Caco-2 (cell line): Measurements from ENCODE around the gene ALG5. TPM values are rescaled to one million over a fixed set of nuclear protein-coding genes. Genes with fewer than 3 reads are reported as not detected.

ENCODE experiments used
- BruUV-seq: library from RNA; stranded (reverse); fragments of 400-500 nt; replicated peaks from 2 replicates; lab custom pipeline; 2021; lab: Mats Ljungman, UMichigan
- CTCF ChIA-PET: fragments of 300-600 bp; sonication (Branson Sonifier 250); formaldehyde crosslinking; loops from one replicate; lab custom pipeline; 2022; ENCODE audit warnings: antibody characterized with exemption; lab: Charles Lee
- POLR2A ChIA-PET: fragments of 300-600 bp; sonication (Branson Sonifier 250); formaldehyde crosslinking; loops from one replicate; lab custom pipeline; 2022; ENCODE audit warnings: antibody characterized with exemption; lab: Charles Lee
- DNase-seq, 2 experiments: peaks; one replicate each; pipeline versions ENCODE4 v3.0.0 to v3.0.0-alpha.2; 2020 to 2022
- H3K27me3 ChIP-seq: replicated peaks from 2 replicates; pipeline ENCODE4 v1.6.0; 2011; ENCODE audit warnings: low read length; ENCODE audit not compliant: control insufficient read depth, insufficient read depth
- H3K36me3 ChIP-seq: 2 replicates; pipeline ENCODE4 v1.5.1; 2011; ENCODE audit warnings: low read length; ENCODE audit not compliant: control insufficient read depth, insufficient read depth
- H3K4me1 ChIP-seq: fragments of 250-450 bp; sonication (Bioruptor Pico); 2 replicates; pipeline ENCODE4 v1.5.1; 2020; ENCODE audit warnings: mild to moderate bottlenecking
- H3K4me3 ChIP-seq: 2 replicates; pipeline ENCODE4 v1.5.1; 2011; ENCODE audit warnings: low read depth, mild to moderate bottlenecking, control low read depth, low read length
- H3K9me3 ChIP-seq: fragments of 250-450 bp; sonication (Bioruptor Pico); 2 replicates; pipeline ENCODE4 v1.5.1; 2020; ENCODE audit warnings: mild to moderate bottlenecking, moderate library complexity
- H3K27ac Mint-ChIP-seq: one replicate; pipeline ENCODE4 v1.8.0; 2022; ENCODE audit warnings: mixed read lengths; ENCODE audit not compliant: unreplicated experiment
- H3K27me3 Mint-ChIP-seq: one replicate; pipeline ENCODE4 v1.8.0; 2022; ENCODE audit warnings: mixed read lengths; ENCODE audit not compliant: insufficient read depth, unreplicated experiment
- H3K36me3 Mint-ChIP-seq: one replicate; pipeline ENCODE4 v1.8.0; 2022; ENCODE audit warnings: mild to moderate bottlenecking, mixed read lengths; ENCODE audit not compliant: insufficient read depth, unreplicated experiment
- H3K4me1 Mint-ChIP-seq: one replicate; pipeline ENCODE4 v1.8.0; 2022; ENCODE audit warnings: low read depth, mixed read lengths; ENCODE audit not compliant: unreplicated experiment
- H3K4me3 Mint-ChIP-seq: one replicate; pipeline ENCODE4 v1.8.0; 2022; ENCODE audit warnings: mild to moderate bottlenecking, moderate library complexity, mixed read lengths; ENCODE audit not compliant: unreplicated experiment
- H3K9me3 Mint-ChIP-seq: one replicate; pipeline ENCODE4 v1.8.0; 2022; ENCODE audit warnings: mixed read lengths; ENCODE audit not compliant: unreplicated experiment
- intact Hi-C: fragments of 100-400 bp; cut with micrococcal nuclease; formaldehyde crosslinking; loops from one replicate; pipeline ENCODE4 v1.10.0; 2022; ENCODE audit not compliant: unreplicated experiment
- total RNA-seq: library from RNA; stranded (reverse); gene quantifications from 2 replicates; pipeline ENCODE4 v1.2.3, GENCODE V29; 2022
- TF ChIP-seq, protein P1 (sequence below), 2 experiments: fragments of 200-600 bp in 1 of 2; IDR thresholded peaks; 1 replicate in 1 of 2; 2 replicates in 1 of 2; pipeline versions ENCODE4 v1.5.1 to v1.8.0; 2011 to 2022; ENCODE audit warnings: antibody characterized with exemption in 1 of 2, control low read depth in 1 of 2, inconsistent platforms in 1 of 2, low read depth in 1 of 2, low read length in 1 of 2, mild to moderate bottlenecking in 1 of 2, moderate library complexity in 1 of 2; ENCODE audit not compliant: insufficient read depth in 1 of 2, severe bottlenecking in 1 of 2, unreplicated experiment in 1 of 2

The ALG5 gene
- total RNA-seq, 1 experiment from 2014 or later, result 62.0 TPM

DNA sequence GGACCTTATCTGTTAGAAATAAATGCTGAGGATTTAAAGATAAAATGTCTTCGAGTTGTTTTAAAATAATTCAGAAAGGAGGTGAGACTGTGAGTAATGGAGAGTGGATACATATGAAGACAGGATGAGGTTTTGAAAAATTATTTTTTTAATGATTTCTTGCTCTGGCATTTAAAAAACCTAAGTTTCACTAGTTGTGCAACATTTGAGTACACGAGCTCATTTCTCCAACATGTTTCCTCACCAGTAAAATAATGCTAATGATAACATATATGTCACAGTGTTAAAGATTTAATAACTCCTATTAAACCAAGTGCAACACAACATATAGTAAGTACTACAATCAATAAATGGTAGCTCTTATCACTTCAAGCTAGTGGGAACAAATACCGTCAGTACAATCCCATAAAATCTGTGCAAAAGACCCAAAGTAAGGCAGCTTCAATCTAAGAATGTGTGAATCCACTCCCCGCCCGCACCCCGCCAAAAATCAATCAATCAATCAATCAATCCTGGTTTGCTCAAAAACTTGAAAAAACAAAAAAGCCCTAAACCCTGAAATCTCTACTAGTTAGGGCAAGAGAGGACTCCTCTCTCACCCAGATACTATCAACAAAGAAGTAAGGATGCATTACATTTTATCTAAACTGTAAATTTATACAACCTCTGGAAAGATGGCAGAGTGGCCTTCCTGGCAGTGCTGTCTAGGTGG, 1.3 kb downstream of the ALG5 start:
- Mint-ChIP-seq H3K9me3 (no peaks in the 10 kb centered on the region), H3K27ac (peak overlapping the region; percentile 98), H3K27me3 (no peaks in the 10 kb centered on the region), H3K36me3 (peaks cover 70% of the 10 kb centered on the region), H3K4me3 (peak overlapping the region; percentile 90), H3K4me1 (peaks cover 11% of the 10 kb centered on the region)
- intact Hi-C loops, result no loop called here
- BruUV-seq, result TSS peak; percentile 17
- no peaks in the 10 kb centered on the region for H3K9me3 ChIP-seq
- POLR2A ChIA-PET, result no interaction called here
- peaks cover 3% of the 10 kb centered on the region for H3K36me3 ChIP-seq
- CTCF ChIA-PET, result interaction anchor here (0.9 kb wide), 1 partner anchor 17 kb away, joined by 3 read pairs; no protein-coding TSS in a partner anchor
- TF ChIP-seq, protein P1, sequence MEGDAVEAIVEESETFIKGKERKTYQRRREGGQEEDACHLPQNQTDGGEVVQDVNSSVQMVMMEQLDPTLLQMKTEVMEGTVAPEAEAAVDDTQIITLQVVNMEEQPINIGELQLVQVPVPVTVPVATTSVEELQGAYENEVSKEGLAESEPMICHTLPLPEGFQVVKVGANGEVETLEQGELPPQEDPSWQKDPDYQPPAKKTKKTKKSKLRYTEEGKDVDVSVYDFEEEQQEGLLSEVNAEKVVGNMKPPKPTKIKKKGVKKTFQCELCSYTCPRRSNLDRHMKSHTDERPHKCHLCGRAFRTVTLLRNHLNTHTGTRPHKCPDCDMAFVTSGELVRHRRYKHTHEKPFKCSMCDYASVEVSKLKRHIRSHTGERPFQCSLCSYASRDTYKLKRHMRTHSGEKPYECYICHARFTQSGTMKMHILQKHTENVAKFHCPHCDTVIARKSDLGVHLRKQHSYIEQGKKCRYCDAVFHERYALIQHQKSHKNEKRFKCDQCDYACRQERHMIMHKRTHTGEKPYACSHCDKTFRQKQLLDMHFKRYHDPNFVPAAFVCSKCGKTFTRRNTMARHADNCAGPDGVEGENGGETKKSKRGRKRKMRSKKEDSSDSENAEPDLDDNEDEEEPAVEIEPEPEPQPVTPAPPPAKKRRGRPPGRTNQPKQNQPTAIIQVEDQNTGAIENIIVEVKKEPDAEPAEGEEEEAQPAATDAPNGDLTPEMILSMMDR (IDR thresholded peaks at IDR 0.05; ENCODE audit: insufficient read depth in 1 of 2, low read depth in 1 of 2, low read length in 1 of 2, severe bottlenecking in 1 of 2, unreplicated experiment in 1 of 2), result no peak
- no peaks in the 10 kb centered on the region for H3K27me3 ChIP-seq
- H3K4me3 ChIP-seq, result peak overlapping the region; percentile 76
- peaks cover 7% of the 10 kb centered on the region; the same call in 1 of the 2 replicates for H3K4me1 ChIP-seq
- DNase-seq, result no peak

DNA sequence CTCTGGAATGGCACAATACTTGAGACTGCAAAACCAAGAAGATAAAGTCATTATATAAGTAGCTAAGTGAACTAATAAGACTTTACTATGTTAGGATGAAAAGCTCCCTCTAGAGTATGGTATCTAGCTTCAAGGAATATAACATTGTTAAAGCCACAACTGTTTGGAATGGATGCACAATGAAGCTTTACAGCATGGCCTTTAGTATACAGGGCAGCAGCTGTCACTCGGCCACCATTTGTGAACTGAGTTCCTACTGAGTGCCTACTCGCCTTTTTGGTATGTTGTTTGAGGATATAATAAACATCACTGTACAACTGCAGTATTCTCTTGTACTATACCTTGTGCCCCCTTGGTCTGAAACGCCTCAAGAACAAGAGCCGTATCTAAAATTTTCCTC, 6.8 kb downstream of the ALG5 start:
- H3K4me3 ChIP-seq, result no peak overlapping the region
- Mint-ChIP-seq H3K4me3 (no peak overlapping the region), H3K36me3 (peaks cover 69% of the 10 kb centered on the region), H3K27ac (no peak overlapping the region), H3K4me1 (peaks cover 3% of the 10 kb centered on the region), H3K27me3 (no peaks in the 10 kb centered on the region), H3K9me3 (no peaks in the 10 kb centered on the region)
- H3K27me3 ChIP-seq, result no peaks in the 10 kb centered on the region
- no peak for DNase-seq
- CTCF ChIA-PET, result no interaction called here
- H3K4me1 ChIP-seq, result no peaks in the 10 kb centered on the region
- no peaks in the 10 kb centered on the region for H3K9me3 ChIP-seq
- peaks cover 7% of the 10 kb centered on the region for H3K36me3 ChIP-seq
- no TSS peak for BruUV-seq
- intact Hi-C loops, result no loop called here
- TF ChIP-seq, protein P1 (IDR thresholded peaks at IDR 0.05; ENCODE audit: insufficient read depth in 1 of 2, low read depth in 1 of 2, low read length in 1 of 2, severe bottlenecking in 1 of 2, unreplicated experiment in 1 of 2), result no peak
- POLR2A ChIA-PET, result interaction anchor here (0.7 kb wide), 1 partner anchor 9 kb away, joined by 3 read pairs; no protein-coding TSS in a partner anchor

DNA sequence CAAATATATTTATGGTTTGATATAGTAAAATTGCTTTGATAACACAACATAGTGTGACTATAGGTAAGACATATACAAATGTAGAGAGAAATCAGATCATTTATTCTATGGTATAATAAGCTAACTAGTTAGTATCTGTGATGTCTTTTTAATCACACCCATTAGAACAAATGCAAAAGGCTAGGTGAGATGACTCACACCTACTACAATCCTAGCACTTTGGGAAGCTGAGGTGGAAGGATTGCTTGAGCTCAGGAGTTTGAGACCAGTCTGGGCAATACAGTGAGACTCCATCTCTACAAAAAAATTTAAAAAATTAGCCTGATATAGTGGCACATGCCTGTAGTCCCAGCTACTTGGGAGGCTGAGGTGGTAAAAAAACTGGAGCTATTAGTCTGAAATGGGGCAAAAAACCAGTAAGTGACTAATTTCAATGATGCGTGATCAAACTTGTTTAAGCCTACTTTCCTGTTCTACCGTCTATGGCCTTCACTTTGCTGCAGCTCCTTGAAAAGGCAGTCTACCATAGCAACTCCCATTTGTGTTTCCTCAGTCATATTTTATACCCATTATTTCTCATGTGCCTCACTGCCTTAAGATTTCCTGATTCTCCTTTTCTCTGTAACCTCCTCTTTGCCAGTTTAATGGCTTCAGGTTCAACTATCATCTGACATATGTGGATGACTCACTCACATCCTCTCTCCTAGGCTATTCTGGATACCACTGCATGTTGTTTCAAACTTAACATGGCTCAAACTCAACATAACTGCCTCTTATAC, 12.5 kb downstream of the ALG5 start:
- Histone ChIP-seq H3K4me1 (no peaks in the 10 kb centered on the region), H3K36me3 (peaks cover 7% of the 10 kb centered on the region), H3K27me3 (no peaks in the 10 kb centered on the region), H3K9me3 (no peaks in the 10 kb centered on the region), H3K4me3 (no peak overlapping the region)
- H3K4me3 Mint-ChIP-seq, result no peak overlapping the region
- BruUV-seq, result no TSS peak
- no peak for DNase-seq
- POLR2A ChIA-PET, result no interaction called here
- CTCF ChIA-PET, result no interaction called here
- no peaks in the 10 kb centered on the region for H3K9me3 Mint-ChIP-seq
- no peak overlapping the region for H3K27ac Mint-ChIP-seq
- intact Hi-C loops, result no loop called here
- H3K4me1 Mint-ChIP-seq, result no peaks in the 10 kb centered on the region
- TF ChIP-seq, protein P1 (IDR thresholded peaks at IDR 0.05; ENCODE audit: insufficient read depth in 1 of 2, low read depth in 1 of 2, low read length in 1 of 2, severe bottlenecking in 1 of 2, unreplicated experiment in 1 of 2), result no peak
- H3K27me3 Mint-ChIP-seq, result no peaks in the 10 kb centered on the region
- peaks cover 54% of the 10 kb centered on the region for H3K36me3 Mint-ChIP-seq
